Stimulated activated CD8-positive, alpha-beta memory T cell treated with anti-CD3 and anti-CD28 coated beads, Interleukin-15, amount 100 ng/mL, for 1 hour (primary cell): ENCODE measurements around the gene PLPP7.

ENCODE experiments used
- DNase-seq: peaks from one replicate; pipeline ENCODE4 v3.0.0-alpha.2; 2020; ENCODE audit warnings: low read depth

The PLPP7 gene

GRCh38 chr9:131281119-131281965 is 8.2 kb upstream of the PLPP7 start:
- DNase-seq: no peak

- DNase-seq: no peak
Measured at GRCh38 chr9:131282175-131282574, 7.3 kb upstream of the PLPP7 start.

GRCh38 chr9:131282688-131283422 is 6.7 kb upstream of the PLPP7 start:
- no peak for DNase-seq

GRCh38 chr9:131284856-131285255 is 4.7 kb upstream of the PLPP7 start:
- no peak for DNase-seq

GRCh38 chr9:131287359-131287758 is 2.2 kb upstream of the PLPP7 start:
- DNase-seq: no peak

- no peak for DNase-seq
Measured at GRCh38 chr9:131288217-131288616, 1.3 kb upstream of the PLPP7 start.

GRCh38 chr9:131290036-131290766 is 678 bp downstream of the PLPP7 start:
- no peak for DNase-seq

- no peak for DNase-seq
Measured at GRCh38 chr9:131290767-131291370, 1.3 kb downstream of the PLPP7 start.

GRCh38 chr9:131291795-131292315 is 2.3 kb downstream of the PLPP7 start:
- DNase-seq: no peak

- DNase-seq: no peak
Measured at GRCh38 chr9:131292937-131293336, 3.4 kb downstream of the PLPP7 start.

GRCh38 chr9:131296460-131296859 is 6.9 kb downstream of the PLPP7 start:
- DNase-seq: no peak

GRCh38 chr9:131296906-131297500 is 7.5 kb downstream of the PLPP7 start:
- DNase-seq: no peak

- no peak for DNase-seq
Measured at GRCh38 chr9:131297903-131298302, 8.4 kb downstream of the PLPP7 start.

GRCh38 chr9:131298341-131298740 is 8.8 kb downstream of the PLPP7 start:
- DNase-seq: no peak

GRCh38 chr9:131298816-131299215 is 9.3 kb downstream of the PLPP7 start:
- no peak for DNase-seq

- DNase-seq: no peak
Measured at GRCh38 chr9:131299346-131299960, 9.9 kb downstream of the PLPP7 start.

GRCh38 chr9:131299961-131300347 is 10.4 kb downstream of the PLPP7 start:
- DNase-seq: no peak

GRCh38 chr9:131300444-131300843 is 10.9 kb downstream of the PLPP7 start:
- DNase-seq: no peak

- DNase-seq: no peak
Measured at GRCh38 chr9:131302244-131303075, 12.9 kb downstream of the PLPP7 start.
